HG02885 (cell line): ENCODE measurements around the gene ISX.
"Not testable (repeated sequence)": the region's sequence is repeated elsewhere in the genome, so short reads cannot be mapped to it uniquely, and the experiment has no call there.

ENCODE experiments used
- ATAC-seq: cut with Tn5 transposase; IDR thresholded peaks from one replicate; pipeline ENCODE4 v1.9.1; 2021; ENCODE audit warnings: mild to moderate bottlenecking; ENCODE audit not compliant: unreplicated experiment, poor library complexity

Gene ISX

DNA sequence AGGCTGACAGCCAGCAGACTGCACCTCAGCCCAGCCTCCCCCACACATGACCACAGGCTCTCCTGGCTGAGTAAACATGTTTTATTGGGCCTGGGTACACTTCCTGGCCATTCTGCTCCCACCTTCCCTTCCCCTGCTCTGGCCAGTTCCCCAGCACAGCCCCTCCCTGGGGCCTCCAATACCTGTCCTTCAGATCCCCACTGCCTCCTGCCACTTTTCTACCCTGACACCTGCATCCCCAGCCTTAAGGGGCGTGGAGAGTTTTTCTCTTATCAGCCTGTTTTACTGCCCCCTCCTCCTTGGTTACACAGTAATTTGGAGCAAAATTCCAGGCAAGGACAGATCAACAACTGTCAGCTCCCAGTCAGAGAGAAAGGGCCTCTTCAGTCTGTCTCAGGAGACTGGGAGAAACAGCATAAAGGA, at the start of gene ISX:
Gene ISX, plus strand, starts transcription at position 363 of the 423 bp plus-strand sequence. CDS start 930 bp downstream, outside the sequence.
- ATAC-seq: no peak

DNA sequence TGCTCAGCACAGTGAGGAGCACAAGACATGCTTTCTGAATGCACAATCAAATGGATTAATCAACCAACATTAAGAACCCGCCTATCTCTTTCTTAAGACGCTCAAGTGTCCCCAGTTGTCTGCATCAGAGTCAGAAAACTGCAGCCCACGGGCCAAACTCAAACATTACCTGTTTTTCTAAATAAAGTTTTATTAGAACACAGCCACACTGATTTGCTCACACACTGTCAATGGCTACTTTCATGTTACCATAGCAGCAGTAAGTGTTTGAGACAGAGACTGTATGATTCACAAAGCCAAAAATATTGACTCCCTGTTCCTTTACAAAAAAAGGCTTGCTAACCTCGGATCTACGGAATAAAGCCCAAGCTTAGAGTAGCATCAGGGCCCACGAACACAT, 49.0 kb upstream of the ISX start:
- no peak for ATAC-seq

DNA sequence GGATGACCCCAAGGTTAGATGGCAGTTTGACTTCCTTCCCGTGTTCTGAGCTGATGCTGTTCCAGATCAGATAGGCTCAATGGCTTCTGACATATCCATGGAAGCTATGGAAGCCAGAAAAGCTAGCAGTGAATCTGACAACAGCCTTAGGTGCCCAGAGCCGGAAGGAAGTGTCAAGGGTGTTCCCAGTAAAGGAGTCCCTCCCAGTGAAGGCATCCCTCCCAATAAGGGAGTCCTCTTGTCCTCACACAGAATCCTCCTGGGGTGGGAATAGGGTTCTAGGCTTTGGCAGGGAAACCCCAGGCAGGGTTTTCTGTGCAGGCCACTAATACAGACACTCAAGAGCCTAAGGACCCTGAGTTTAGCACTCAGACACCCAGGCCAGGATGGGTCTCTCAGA, 47.0 kb upstream of the ISX start:
- no peak for ATAC-seq

DNA sequence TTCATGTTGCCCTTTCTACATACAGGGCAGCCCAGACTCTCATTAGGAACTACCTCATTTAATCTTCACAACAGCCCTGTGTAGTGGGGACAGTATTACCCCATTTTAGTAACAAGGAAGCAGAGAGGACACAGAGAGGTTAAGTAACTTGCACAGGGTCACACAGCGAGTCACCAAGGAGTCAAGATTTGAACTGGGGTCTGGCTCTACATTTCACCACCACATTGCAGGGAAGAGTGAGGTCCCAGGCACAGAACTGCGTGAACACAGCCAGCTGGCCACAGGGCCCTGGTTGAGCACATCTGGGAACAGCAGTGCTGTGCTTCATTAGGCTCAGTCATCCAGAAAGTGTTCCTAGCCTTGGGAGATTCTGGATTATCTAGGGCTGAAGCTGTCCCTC, 45.4 kb upstream of the ISX start:
- no peak for ATAC-seq

DNA sequence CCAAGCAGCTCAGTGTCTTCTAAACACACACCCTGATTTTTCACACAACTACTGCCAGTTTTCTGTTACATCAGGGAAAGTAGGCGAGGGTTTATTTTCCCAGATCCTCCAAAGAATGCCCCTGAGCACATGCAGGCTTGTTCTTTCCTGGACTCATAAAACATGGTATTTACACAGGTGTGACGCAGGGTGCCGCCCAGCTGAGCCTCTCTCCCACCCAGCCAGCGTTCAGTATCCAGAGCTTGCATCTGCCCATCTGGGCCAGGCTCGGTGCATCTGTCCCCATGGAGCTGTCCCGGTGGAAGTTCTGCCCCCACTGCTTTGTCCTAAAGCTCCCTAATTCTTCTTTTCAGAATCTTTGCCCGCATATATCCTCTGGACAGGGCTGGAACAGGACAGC, 44.8 kb upstream of the ISX start:
- ATAC-seq: no peak

DNA sequence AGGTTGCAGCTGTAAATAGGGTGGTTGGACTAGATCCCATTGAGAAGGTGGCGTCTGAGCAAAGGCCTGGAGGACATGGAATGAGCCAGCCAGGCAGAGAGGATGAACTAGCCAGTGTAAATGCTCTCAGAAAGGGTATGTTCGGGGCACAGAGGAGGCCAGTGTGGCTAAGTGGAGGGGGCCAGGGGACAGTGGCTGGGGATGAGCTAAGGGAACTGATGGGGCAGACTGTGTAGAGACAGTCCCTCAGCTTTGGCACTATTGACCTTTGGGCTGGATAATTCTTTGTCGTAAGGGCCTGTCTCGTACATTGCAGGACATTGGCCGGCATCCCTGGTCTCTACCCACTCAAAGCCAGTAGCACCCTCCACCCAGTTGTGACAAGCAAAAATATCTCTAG, 43.7 kb upstream of the ISX start:
- no peak for ATAC-seq

DNA sequence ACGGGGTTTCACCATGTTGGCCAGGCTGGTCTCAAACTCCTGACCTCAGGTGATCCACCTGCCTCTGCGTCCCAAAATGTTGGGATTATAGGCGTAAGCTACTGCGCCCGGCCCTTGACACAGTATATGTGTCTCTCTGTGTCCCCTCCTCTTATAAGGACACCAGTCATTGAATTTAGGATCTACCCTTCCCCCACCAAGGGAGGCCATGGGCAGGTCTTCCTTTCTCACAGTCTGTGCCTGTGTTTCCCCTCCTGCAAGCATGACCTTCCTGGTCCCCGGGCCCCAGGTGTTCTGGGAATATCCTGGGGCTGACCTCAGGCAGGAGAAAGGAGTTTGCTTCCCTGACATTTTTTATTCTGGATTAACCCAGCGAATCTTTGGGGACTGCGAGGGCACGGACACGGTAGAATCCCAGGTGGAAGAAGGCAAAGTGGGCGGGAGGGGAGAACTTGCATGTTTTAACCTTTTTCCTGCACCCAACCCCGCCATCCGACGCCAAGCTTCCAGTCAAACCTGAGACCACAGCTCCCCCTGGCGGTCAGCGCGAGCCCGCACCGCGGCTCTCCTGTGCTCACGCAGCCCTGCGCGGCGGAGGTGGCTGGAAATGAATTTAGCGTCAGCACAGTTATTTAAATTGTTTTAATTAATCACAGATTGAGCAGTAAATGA, 42.1 kb upstream of the ISX start:
- no peak for ATAC-seq

DNA sequence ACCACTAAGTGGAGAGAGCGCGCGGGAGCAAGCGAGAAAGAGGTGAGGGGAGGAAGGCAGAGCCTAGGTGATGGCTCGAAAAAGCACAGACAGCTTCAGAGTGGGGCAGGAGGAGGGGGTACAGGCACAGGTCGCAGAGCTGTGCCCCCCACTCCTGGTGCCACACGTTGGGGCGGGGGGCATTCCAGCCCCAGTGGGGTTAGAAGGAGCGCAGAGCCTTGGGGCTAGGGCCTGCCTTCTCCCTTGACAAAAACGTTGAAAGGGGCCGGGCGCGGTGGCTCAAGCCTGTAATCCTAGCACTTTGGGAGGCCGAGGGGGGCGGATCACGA, 41.6 kb upstream of the ISX start:
- no peak for ATAC-seq

GRCh38 chr22:35030112-35030511, 35.8 kb upstream of the ISX start:
- ATAC-seq: not testable (repeated sequence)

- no peak for ATAC-seq
Measured at GRCh38 chr22:35032571-35032970, 33.4 kb upstream of the ISX start.

- ATAC-seq: no peak
Measured at GRCh38 chr22:35033635-35034296, 32.2 kb upstream of the ISX start.

DNA sequence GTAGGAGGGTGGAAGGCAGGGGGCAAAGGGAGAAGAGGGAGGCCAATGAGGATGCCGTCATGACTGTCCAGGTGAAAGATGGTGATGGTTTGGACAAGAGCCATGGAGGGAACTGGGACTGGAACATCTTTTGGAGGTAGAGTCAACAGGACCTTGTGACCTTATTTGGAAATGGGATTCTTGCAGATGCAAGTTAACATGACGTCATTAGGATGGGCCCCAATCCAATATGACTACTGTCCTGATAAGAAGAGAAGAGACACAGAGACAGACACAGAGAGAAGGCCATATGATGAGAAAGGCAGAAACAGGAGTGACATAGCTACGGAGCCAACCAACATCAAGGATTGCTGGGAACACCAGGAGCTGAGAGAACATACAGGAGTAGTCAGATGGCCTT, 31.0 kb upstream of the ISX start:
- no peak for ATAC-seq

GRCh38 chr22:35037089-35037488, 28.9 kb upstream of the ISX start:
- no peak for ATAC-seq

DNA sequence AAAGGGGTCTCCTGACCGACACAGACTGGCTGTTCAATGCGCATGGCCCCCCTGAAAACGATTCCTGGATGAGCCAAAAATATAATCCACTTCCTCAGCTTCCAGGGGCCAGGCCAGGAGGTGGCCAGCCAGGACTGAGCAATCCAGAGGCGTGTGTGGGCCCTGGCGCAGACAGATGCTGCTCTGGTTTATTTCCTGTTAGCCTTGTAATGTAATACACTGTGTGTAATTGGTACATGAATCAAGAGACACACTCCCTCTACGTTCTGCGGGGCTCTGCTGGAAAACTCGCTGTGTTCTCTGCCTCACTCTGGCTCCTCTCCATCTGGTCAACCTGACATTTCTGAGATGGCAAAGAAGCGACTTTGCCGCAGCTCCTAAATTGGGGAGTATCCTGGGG, 26.3 kb upstream of the ISX start:
- no peak for ATAC-seq

GRCh38 chr22:35043252-35043933, 22.6 kb upstream of the ISX start:
- ATAC-seq: no peak

GRCh38 chr22:35043934-35044319, 22.0 kb upstream of the ISX start:
- no peak for ATAC-seq

- ATAC-seq: no peak
Measured at GRCh38 chr22:35044607-35045390, 21.2 kb upstream of the ISX start.

DNA sequence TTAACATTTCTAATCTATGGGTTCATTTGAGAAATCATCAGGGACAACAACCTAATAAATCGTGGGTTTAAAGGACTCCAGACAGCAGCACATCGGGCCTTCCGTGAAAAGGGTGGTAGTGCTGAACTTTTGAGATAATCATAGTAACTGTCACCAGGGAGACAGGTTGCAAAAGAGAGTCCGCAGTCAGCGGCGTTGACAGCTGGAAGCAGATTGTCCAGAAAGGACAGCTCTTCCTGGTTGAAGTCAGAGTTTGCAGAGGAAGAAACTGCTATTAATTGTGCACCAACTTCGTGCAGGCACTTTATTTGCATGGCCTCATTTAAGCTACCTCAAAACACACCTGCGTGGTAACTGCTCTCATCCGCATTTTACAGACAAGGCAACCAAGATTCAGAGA, 20.5 kb upstream of the ISX start:
- ATAC-seq: no peak

GRCh38 chr22:35046744-35047462, 19.1 kb upstream of the ISX start:
- ATAC-seq: no peak

DNA sequence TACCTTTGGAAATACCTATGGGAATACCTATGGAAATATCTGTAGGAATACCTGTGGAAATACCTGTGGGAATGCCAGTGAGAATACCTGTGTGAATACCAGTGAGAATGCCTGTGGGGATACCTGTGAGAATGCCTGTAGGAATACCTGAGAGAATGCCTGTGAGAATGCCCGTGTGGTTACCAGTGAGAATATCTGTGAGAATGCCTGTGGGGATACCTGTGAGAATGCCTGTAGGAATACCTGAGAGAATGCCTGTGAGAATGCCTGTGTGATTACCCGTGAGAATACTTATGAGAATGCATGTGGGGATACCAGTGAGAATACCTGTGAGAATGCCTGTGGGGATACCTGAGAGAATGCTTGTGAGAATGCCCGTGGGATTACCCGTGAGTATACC, 15.9 kb upstream of the ISX start:
- not testable (repeated sequence) for ATAC-seq
